GM04503 (cell line): ENCODE measurements around the gene NT5C3A.

Experiments
- DNase-seq: peaks from one replicate; pipeline ENCODE4 v3.0.0-alpha.2; 2012; ENCODE audit warnings: low read depth

The NT5C3A gene

GRCh38 chr7:33075818-33076518 lies 13.4 kb upstream of the NT5C3A start:
- no peak for DNase-seq

GRCh38 chr7:33073243-33073642 lies 10.7 kb upstream of the NT5C3A start:
- DNase-seq, result no peak

- peak; percentile 67 for DNase-seq
Observed at GRCh38 chr7:33072471-33072870, 9.9 kb upstream of the NT5C3A start.

- no peak for DNase-seq
Observed at GRCh38 chr7:33070831-33071230, 8.3 kb upstream of the NT5C3A start.

GRCh38 chr7:33070277-33070676 lies 7.7 kb upstream of the NT5C3A start:
- no peak for DNase-seq

GRCh38 chr7:33067921-33068320 lies 5.3 kb upstream of the NT5C3A start:
- DNase-seq, result no peak

GRCh38 chr7:33066771-33067170 lies 4.2 kb upstream of the NT5C3A start:
- no peak for DNase-seq

GRCh38 chr7:33065981-33066380 lies 3.4 kb upstream of the NT5C3A start:
- no peak for DNase-seq

- peak; percentile 78 for DNase-seq
Observed at GRCh38 chr7:33062782-33063443, 337 bp upstream of the NT5C3A start.

- no peak for DNase-seq
Observed at GRCh38 chr7:33061282-33061937, 1.2 kb downstream of the NT5C3A start.

- no peak for DNase-seq
Observed at GRCh38 chr7:33059635-33060034, 2.9 kb downstream of the NT5C3A start.

GRCh38 chr7:33055158-33055557 lies 7.4 kb downstream of the NT5C3A start:
- DNase-seq, result no peak

GRCh38 chr7:33054261-33054964 lies 8.2 kb downstream of the NT5C3A start:
- no peak for DNase-seq

- DNase-seq, result no peak
Observed at GRCh38 chr7:33053721-33054120, 8.9 kb downstream of the NT5C3A start.

- no peak for DNase-seq
Observed at GRCh38 chr7:33050535-33051318, 11.8 kb downstream of the NT5C3A start.

GRCh38 chr7:33048704-33049103 lies 13.9 kb downstream of the NT5C3A start:
- DNase-seq, result no peak

- DNase-seq, result no peak
Observed at GRCh38 chr7:33048257-33048656, 14.3 kb downstream of the NT5C3A start.

- no peak for DNase-seq
Observed at GRCh38 chr7:33044986-33045385, 17.6 kb downstream of the NT5C3A start.

- DNase-seq, result no peak
Observed at GRCh38 chr7:33044401-33044718, 18.2 kb downstream of the NT5C3A start.

- DNase-seq, result no peak
Observed at GRCh38 chr7:33043501-33044400, 18.8 kb downstream of the NT5C3A start.
